Measurements from ENCODE around the gene ANAPC10. TPM values are rescaled to one million over a fixed set of nuclear protein-coding genes. Genes with fewer than 3 reads are reported as not detected.

The ANAPC10 gene
- polyA plus RNA-seq, 2 of the 4 experiments (the other 2 are of a cell fraction), result 16.4 to 33.8 TPM

GRCh38 chr4:144989306-144989705, 108.7 kb downstream of the ANAPC10 start:
- FAIRE-seq (no peak), ATAC-seq (no peak), DNase-seq (ENCODE audit: low read depth in 1 of 2, low spot score in 1 of 2) (no peak)
- H3K4me2 ChIP-seq, result no peak overlapping the region
- POLR2A ChIA-PET, result no interaction called here
- H3K4me1 ChIP-seq, result no peaks in the 10 kb centered on the region
- WGBS (ENCODE audit: missing lambda C conversion rate), result 100% methylated on average over 2 of the region's 2 CpGs
- CTCF ChIA-PET, result no interaction called here
- H3K4me3 ChIP-seq, result no peak overlapping the region
- H3K9me3 ChIP-seq, result no peaks in the 10 kb centered on the region
- H3K27ac ChIP-seq, result no peak overlapping the region
- TF ChIP-seq, protein P1, sequence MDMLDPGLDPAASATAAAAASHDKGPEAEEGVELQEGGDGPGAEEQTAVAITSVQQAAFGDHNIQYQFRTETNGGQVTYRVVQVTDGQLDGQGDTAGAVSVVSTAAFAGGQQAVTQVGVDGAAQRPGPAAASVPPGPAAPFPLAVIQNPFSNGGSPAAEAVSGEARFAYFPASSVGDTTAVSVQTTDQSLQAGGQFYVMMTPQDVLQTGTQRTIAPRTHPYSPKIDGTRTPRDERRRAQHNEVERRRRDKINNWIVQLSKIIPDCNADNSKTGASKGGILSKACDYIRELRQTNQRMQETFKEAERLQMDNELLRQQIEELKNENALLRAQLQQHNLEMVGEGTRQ (IDR thresholded peaks at IDR 0.05), result no peak
- TF ChIP-seq HEYL (CRISPR knock-in tag; IDR thresholded peaks at IDR 0.05) (no peak), TFCP2L1 (CRISPR knock-in tag; IDR thresholded peaks at IDR 0.05) (no peak), HOXB5 (CRISPR knock-in tag; IDR thresholded peaks at IDR 0.05) (no peak), ZFP36 (IDR thresholded peaks at IDR 0.05; ENCODE audit: borderline replicate concordance, partially characterized antibody) (no peak)

GRCh38 chr4:144985531-144985930, 112.5 kb downstream of the ANAPC10 start:
- ChIA-PET CTCF (no interaction called here), POLR2A (no interaction called here)

GRCh38 chr4:144985014-144985413, 113.0 kb downstream of the ANAPC10 start:
- POLR2A ChIA-PET, result no interaction called here
- Histone ChIP-seq H3K4me3 (no peak overlapping the region), H3K4me2 (no peak overlapping the region), H3K27ac (no peak overlapping the region), H3K4me1 (no peaks in the 10 kb centered on the region), H3K9me3 (no peaks in the 10 kb centered on the region; the same call in 2 of the 3 replicates)
- FAIRE-seq (no peak), ATAC-seq (no peak), DNase-seq (ENCODE audit: low read depth in 1 of 2, low spot score in 1 of 2) (no peak)
- CTCF ChIA-PET, result no interaction called here
- TF ChIP-seq ZC3H11A (IDR thresholded peaks at IDR 0.05), result no peak
- no peak for TF ChIP-seq SMC3 (IDR thresholded peaks at IDR 0.05)
- TF ChIP-seq, protein P2, sequence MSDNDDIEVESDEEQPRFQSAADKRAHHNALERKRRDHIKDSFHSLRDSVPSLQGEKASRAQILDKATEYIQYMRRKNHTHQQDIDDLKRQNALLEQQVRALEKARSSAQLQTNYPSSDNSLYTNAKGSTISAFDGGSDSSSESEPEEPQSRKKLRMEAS (IDR thresholded peaks at IDR 0.05), result no peak
- TF ChIP-seq, protein P3, sequence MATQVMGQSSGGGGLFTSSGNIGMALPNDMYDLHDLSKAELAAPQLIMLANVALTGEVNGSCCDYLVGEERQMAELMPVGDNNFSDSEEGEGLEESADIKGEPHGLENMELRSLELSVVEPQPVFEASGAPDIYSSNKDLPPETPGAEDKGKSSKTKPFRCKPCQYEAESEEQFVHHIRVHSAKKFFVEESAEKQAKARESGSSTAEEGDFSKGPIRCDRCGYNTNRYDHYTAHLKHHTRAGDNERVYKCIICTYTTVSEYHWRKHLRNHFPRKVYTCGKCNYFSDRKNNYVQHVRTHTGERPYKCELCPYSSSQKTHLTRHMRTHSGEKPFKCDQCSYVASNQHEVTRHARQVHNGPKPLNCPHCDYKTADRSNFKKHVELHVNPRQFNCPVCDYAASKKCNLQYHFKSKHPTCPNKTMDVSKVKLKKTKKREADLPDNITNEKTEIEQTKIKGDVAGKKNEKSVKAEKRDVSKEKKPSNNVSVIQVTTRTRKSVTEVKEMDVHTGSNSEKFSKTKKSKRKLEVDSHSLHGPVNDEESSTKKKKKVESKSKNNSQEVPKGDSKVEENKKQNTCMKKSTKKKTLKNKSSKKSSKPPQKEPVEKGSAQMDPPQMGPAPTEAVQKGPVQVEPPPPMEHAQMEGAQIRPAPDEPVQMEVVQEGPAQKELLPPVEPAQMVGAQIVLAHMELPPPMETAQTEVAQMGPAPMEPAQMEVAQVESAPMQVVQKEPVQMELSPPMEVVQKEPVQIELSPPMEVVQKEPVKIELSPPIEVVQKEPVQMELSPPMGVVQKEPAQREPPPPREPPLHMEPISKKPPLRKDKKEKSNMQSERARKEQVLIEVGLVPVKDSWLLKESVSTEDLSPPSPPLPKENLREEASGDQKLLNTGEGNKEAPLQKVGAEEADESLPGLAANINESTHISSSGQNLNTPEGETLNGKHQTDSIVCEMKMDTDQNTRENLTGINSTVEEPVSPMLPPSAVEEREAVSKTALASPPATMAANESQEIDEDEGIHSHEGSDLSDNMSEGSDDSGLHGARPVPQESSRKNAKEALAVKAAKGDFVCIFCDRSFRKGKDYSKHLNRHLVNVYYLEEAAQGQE (IDR thresholded peaks at IDR 0.05), result no peak
- TF ChIP-seq, protein P4, sequence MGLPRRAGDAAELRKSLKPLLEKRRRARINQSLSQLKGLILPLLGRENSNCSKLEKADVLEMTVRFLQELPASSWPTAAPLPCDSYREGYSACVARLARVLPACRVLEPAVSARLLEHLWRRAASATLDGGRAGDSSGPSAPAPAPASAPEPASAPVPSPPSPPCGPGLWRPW (IDR thresholded peaks at IDR 0.05), result no peak
- TF ChIP-seq, protein P5, sequence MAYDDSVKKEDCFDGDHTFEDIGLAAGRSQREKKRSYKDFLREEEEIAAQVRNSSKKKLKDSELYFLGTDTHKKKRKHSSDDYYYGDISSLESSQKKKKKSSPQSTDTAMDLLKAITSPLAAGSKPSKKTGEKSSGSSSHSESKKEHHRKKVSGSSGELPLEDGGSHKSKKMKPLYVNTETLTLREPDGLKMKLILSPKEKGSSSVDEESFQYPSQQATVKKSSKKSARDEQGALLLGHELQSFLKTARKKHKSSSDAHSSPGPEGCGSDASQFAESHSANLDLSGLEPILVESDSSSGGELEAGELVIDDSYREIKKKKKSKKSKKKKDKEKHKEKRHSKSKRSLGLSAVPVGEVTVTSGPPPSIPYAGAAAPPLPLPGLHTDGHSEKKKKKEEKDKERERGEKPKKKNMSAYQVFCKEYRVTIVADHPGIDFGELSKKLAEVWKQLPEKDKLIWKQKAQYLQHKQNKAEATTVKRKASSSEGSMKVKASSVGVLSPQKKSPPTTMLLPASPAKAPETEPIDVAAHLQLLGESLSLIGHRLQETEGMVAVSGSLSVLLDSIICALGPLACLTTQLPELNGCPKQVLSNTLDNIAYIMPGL (CRISPR knock-in tag; IDR thresholded peaks at IDR 0.05; ENCODE audit: borderline replicate concordance), result no peak
- TF ChIP-seq TP53 (CRISPR knock-in tag; IDR thresholded peaks at IDR 0.05), result no peak
- no peak for TF ChIP-seq NPAS2 (CRISPR knock-in tag; IDR thresholded peaks at IDR 0.05; ENCODE audit: borderline replicate concordance)

More at GRCh38 chr4:144985531-144985930, 112.5 kb downstream of the ANAPC10 start:
- H3K27ac ChIP-seq, result no peak overlapping the region
- DNase-seq (ENCODE audit: low read depth in 1 of 2, low spot score in 1 of 2), result no peak
- TF ChIP-seq, protein P5 (CRISPR knock-in tag; IDR thresholded peaks at IDR 0.05; ENCODE audit: borderline replicate concordance), result no peak
- no peak for TF ChIP-seq GATA3 (IDR thresholded peaks at IDR 0.05; ENCODE audit: borderline replicate concordance)
- TF ChIP-seq CHD4 (IDR thresholded peaks at IDR 0.05; ENCODE audit: borderline replicate concordance), result no peak
- TF ChIP-seq CTCF (IDR thresholded peaks at IDR 0.05), result no peak
- no peak for TF ChIP-seq PHF8 (IDR thresholded peaks at IDR 0.05; ENCODE audit: borderline replicate concordance, low read depth)
- no peak for TF ChIP-seq ATOH8 (CRISPR knock-in tag; IDR thresholded peaks at IDR 0.05; ENCODE audit: low read depth)
- no peak for TF ChIP-seq JUNB (IDR thresholded peaks at IDR 0.05)
- ATAC-seq, result no peak
- H3K4me3 ChIP-seq, result no peak overlapping the region
- H3K4me1 ChIP-seq, result no peaks in the 10 kb centered on the region
- no peak for FAIRE-seq
- H3K4me2 ChIP-seq, result no peak overlapping the region
- WGBS (ENCODE audit: missing lambda C conversion rate), result 85% methylated on average over 1 of the region's 1 CpG
- no peaks in the 10 kb centered on the region; the same call in 2 of the 3 replicates for H3K9me3 ChIP-seq
